Mammary epithelial cell (primary cell): ENCODE data around the gene TTLL9.

Experiments used
- EZH2 ChIP-seq: IDR thresholded peaks from 2 replicates; pipeline ENCODE4 v1.6.1; 2012; ENCODE audit warnings: low read length, inconsistent platforms, borderline replicate concordance
- TF ChIP-seq, protein P1 (sequence below), 2 donors: IDR thresholded peaks in 1 of 2; conservative IDR thresholded peaks in 1 of 2; 2 replicates each; pipeline ENCODE4 v1.5.1; 2011 to 2012; ENCODE audit warnings: inconsistent platforms in 2 of 2, low read length in 2 of 2, mild to moderate bottlenecking in 2 of 2, control low read depth in 1 of 2, low read depth in 1 of 2; ENCODE audit not compliant: insufficient read depth in 1 of 2; ENCODE audit errors: extremely low read depth in 1 of 2

- TF ChIP-seq, protein P1, sequence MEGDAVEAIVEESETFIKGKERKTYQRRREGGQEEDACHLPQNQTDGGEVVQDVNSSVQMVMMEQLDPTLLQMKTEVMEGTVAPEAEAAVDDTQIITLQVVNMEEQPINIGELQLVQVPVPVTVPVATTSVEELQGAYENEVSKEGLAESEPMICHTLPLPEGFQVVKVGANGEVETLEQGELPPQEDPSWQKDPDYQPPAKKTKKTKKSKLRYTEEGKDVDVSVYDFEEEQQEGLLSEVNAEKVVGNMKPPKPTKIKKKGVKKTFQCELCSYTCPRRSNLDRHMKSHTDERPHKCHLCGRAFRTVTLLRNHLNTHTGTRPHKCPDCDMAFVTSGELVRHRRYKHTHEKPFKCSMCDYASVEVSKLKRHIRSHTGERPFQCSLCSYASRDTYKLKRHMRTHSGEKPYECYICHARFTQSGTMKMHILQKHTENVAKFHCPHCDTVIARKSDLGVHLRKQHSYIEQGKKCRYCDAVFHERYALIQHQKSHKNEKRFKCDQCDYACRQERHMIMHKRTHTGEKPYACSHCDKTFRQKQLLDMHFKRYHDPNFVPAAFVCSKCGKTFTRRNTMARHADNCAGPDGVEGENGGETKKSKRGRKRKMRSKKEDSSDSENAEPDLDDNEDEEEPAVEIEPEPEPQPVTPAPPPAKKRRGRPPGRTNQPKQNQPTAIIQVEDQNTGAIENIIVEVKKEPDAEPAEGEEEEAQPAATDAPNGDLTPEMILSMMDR (conservative IDR thresholded peaks at IDR 0.05 in 1 of 2, IDR thresholded peaks at IDR 0.05 in 1 of 2; ENCODE audit: extremely low read depth in 1 of 2, insufficient read depth in 1 of 2, low read depth in 1 of 2, low read length in 2 of 2), result no peak
- no peak for TF ChIP-seq EZH2
Measured at GRCh38 chr20:31909253-31910070, 39.0 kb downstream of the TTLL9 start.
